ENCODE results near the gene ZFYVE26. TPM values are rescaled to one million over a fixed set of nuclear protein-coding genes. Genes with fewer than 3 reads are reported as not detected.

The ZFYVE26 gene
- total RNA-seq, 1 experiment from 2014 or later, result 21.1 TPM

GRCh38 chr14:67853715-67854114 is 37.3 kb upstream of the ZFYVE26 start:
- Histone ChIP-seq H3K36me3 (ENCODE audit: low read depth, low read length) (no peaks in the 10 kb centered on the region), H2AFZ (ENCODE audit: low read length) (no peak overlapping the region), H3K79me2 (ENCODE audit: low read length) (no peaks in the 10 kb centered on the region), H3F3A (ENCODE audit: low read length, unreplicated experiment) (no peaks in the 10 kb centered on the region), H3K27me3 (ENCODE audit: low read length) (no peaks in the 10 kb centered on the region), H3K27ac (ENCODE audit: low read length) (no peak overlapping the region), H4K20me1 (ENCODE audit: low read length) (no peaks in the 10 kb centered on the region), H3K4me3 (ENCODE audit: low read length) (no peak overlapping the region), H3K9ac (ENCODE audit: low read length) (no peak overlapping the region), H3K9me2 (replicated peaks; ENCODE audit: low read length) (no peaks in the 10 kb centered on the region), H3K4me1 (ENCODE audit: insufficient read depth, low read length) (peaks cover 14% of the 10 kb centered on the region), H3K4me2 (ENCODE audit: low read length) (no peak overlapping the region), H3K9me3 (ENCODE audit: low read length) (no peaks in the 10 kb centered on the region)
- ATAC-seq, result no peak
- no peak for DNase-seq
- ChIA-PET CTCF (no interaction called here), POLR2A (ENCODE audit: unreplicated experiment) (interaction anchor here (0.6 kb wide), 1 partner anchor 170 kb away, joined by 5 read pairs; no protein-coding TSS in a partner anchor)
- intact Hi-C loops (cut with micrococcal nuclease), result no loop called here
- TF ChIP-seq EZH2phosphoT487 (IDR thresholded peaks at IDR 0.05; ENCODE audit: borderline replicate concordance, low read length) (no peak), EZH2 (IDR thresholded peaks at IDR 0.05; ENCODE audit: low read length, unreplicated experiment) (no peak)
- TF ChIP-seq, protein P1, sequence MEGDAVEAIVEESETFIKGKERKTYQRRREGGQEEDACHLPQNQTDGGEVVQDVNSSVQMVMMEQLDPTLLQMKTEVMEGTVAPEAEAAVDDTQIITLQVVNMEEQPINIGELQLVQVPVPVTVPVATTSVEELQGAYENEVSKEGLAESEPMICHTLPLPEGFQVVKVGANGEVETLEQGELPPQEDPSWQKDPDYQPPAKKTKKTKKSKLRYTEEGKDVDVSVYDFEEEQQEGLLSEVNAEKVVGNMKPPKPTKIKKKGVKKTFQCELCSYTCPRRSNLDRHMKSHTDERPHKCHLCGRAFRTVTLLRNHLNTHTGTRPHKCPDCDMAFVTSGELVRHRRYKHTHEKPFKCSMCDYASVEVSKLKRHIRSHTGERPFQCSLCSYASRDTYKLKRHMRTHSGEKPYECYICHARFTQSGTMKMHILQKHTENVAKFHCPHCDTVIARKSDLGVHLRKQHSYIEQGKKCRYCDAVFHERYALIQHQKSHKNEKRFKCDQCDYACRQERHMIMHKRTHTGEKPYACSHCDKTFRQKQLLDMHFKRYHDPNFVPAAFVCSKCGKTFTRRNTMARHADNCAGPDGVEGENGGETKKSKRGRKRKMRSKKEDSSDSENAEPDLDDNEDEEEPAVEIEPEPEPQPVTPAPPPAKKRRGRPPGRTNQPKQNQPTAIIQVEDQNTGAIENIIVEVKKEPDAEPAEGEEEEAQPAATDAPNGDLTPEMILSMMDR (conservative IDR thresholded peaks at IDR 0.05; ENCODE audit: low read depth, low read length), result no peak
- BruUV-seq (replicated peaks), result no TSS peak

DNA sequence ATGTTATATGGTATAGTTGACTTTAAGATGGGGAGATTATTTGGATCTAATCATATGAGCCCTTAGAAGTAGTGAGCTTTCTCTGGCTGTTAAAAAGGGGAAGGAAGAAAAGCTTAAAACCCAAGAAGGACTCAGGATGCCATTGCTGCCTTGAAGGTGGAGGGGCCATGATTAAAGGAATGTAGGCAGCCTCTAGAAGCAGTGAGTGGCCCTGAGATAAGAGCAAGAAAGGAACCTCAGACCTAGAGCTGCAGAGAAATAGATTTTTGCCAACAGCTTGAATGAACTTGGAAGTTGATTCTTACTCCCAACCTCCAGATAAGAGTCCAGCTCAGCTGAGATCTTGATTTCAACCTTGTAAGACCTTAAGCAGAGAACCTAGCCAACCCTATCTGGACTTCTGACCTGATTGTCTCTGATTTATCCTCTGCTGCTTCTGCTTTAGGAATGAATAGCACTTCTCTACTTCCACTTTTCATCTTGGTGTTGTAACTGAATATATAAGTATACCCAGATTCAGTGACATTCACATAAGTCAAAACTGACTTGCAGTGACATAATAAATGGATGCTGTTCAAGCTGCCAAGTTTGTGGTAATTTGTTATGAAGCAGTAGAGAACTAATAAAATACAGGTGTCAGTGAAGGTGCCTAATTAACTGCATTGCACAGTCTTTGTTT is 36.7 kb upstream of the ZFYVE26 start:
- ChIA-PET CTCF (no interaction called here), POLR2A (ENCODE audit: unreplicated experiment) (no interaction called here)
- H3K9ac ChIP-seq (ENCODE audit: low read length), result no peak overlapping the region
- H3K9me3 ChIP-seq (ENCODE audit: low read length), result no peaks in the 10 kb centered on the region
- no peak overlapping the region for H2AFZ ChIP-seq (ENCODE audit: low read length)
- H3K27ac ChIP-seq (ENCODE audit: low read length), result no peak overlapping the region
- H3F3A ChIP-seq (ENCODE audit: low read length, unreplicated experiment), result no peaks in the 10 kb centered on the region
- no peak overlapping the region for H3K4me3 ChIP-seq (ENCODE audit: low read length)
- ATAC-seq, result no peak
- TF ChIP-seq EZH2phosphoT487 (IDR thresholded peaks at IDR 0.05; ENCODE audit: borderline replicate concordance, low read length), result no peak
- TF ChIP-seq EZH2 (IDR thresholded peaks at IDR 0.05; ENCODE audit: low read length, unreplicated experiment), result no peak
- TF ChIP-seq, protein P1 (conservative IDR thresholded peaks at IDR 0.05; ENCODE audit: low read depth, low read length), result no peak
- no peaks in the 10 kb centered on the region for H3K36me3 ChIP-seq (ENCODE audit: low read depth, low read length)
- H3K4me1 ChIP-seq (ENCODE audit: insufficient read depth, low read length), result peaks cover 14% of the 10 kb centered on the region
- H4K20me1 ChIP-seq (ENCODE audit: low read length), result no peaks in the 10 kb centered on the region
- DNase-seq, result no peak
- H3K79me2 ChIP-seq (ENCODE audit: low read length), result no peaks in the 10 kb centered on the region
- H3K9me2 ChIP-seq (replicated peaks; ENCODE audit: low read length), result no peaks in the 10 kb centered on the region
- H3K27me3 ChIP-seq (ENCODE audit: low read length), result no peaks in the 10 kb centered on the region
- no peak overlapping the region for H3K4me2 ChIP-seq (ENCODE audit: low read length)
- BruUV-seq (replicated peaks), result no TSS peak
- intact Hi-C loops (cut with micrococcal nuclease), result no loop called here

DNA sequence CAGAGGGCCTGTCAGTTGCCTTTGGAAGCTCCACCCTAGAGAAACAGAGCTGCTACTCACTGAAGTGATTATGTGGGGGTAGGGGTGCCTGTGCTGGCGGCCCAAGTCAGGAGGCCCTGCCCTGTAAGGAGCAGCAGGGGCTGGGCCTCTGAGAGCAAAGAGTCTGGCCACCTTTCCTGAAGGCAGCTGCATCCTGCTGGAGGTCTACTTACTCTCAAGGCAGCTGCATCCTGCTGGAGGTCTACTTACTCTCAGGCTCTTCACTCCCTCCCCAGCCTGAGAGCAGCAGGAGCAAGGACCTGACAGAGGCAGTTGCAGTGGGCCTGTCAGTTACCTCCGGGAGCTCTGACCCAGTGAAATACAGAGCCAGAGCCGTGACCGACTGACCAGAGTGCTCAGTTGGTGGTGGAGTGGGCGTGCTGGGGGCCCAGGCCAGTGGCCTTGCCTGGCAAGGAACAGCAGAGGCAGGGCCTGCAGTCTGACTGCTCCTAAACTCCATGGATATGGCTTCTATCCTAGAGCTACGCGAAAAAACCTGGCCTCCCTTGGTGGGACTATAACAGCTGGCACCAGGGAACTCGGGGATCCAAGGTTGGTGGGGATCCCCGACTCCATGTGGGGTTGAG is 35.5 kb upstream of the ZFYVE26 start:
- intact Hi-C loops (cut with micrococcal nuclease), result no loop called here
- no peak overlapping the region for H3K27ac ChIP-seq (ENCODE audit: low read length)
- no peaks in the 10 kb centered on the region for H3K9me2 ChIP-seq (replicated peaks; ENCODE audit: low read length)
- no peak for TF ChIP-seq EZH2 (IDR thresholded peaks at IDR 0.05; ENCODE audit: low read length, unreplicated experiment)
- TF ChIP-seq, protein P1 (conservative IDR thresholded peaks at IDR 0.05; ENCODE audit: low read depth, low read length), result no peak
- TF ChIP-seq EZH2phosphoT487 (IDR thresholded peaks at IDR 0.05; ENCODE audit: borderline replicate concordance, low read length), result no peak
- H4K20me1 ChIP-seq (ENCODE audit: low read length), result no peaks in the 10 kb centered on the region
- H3K4me2 ChIP-seq (ENCODE audit: low read length), result no peak overlapping the region
- H2AFZ ChIP-seq (ENCODE audit: low read length), result no peak overlapping the region
- H3K4me1 ChIP-seq (ENCODE audit: insufficient read depth, low read length), result peaks cover 9% of the 10 kb centered on the region
- no peak for DNase-seq
- no peak overlapping the region for H3K4me3 ChIP-seq (ENCODE audit: low read length)
- CTCF ChIA-PET, result no interaction called here
- no peaks in the 10 kb centered on the region for H3K9me3 ChIP-seq (ENCODE audit: low read length)
- ATAC-seq, result no peak
- BruUV-seq (replicated peaks), result no TSS peak
- H3K79me2 ChIP-seq (ENCODE audit: low read length), result no peaks in the 10 kb centered on the region
- H3F3A ChIP-seq (ENCODE audit: low read length, unreplicated experiment), result no peaks in the 10 kb centered on the region
- H3K36me3 ChIP-seq (ENCODE audit: low read depth, low read length), result no peaks in the 10 kb centered on the region
- no peaks in the 10 kb centered on the region for H3K27me3 ChIP-seq (ENCODE audit: low read length)
- H3K9ac ChIP-seq (ENCODE audit: low read length), result no peak overlapping the region
- POLR2A ChIA-PET (ENCODE audit: unreplicated experiment), result no interaction called here
